ENCODE data around the gene MMEL1.

DNA sequence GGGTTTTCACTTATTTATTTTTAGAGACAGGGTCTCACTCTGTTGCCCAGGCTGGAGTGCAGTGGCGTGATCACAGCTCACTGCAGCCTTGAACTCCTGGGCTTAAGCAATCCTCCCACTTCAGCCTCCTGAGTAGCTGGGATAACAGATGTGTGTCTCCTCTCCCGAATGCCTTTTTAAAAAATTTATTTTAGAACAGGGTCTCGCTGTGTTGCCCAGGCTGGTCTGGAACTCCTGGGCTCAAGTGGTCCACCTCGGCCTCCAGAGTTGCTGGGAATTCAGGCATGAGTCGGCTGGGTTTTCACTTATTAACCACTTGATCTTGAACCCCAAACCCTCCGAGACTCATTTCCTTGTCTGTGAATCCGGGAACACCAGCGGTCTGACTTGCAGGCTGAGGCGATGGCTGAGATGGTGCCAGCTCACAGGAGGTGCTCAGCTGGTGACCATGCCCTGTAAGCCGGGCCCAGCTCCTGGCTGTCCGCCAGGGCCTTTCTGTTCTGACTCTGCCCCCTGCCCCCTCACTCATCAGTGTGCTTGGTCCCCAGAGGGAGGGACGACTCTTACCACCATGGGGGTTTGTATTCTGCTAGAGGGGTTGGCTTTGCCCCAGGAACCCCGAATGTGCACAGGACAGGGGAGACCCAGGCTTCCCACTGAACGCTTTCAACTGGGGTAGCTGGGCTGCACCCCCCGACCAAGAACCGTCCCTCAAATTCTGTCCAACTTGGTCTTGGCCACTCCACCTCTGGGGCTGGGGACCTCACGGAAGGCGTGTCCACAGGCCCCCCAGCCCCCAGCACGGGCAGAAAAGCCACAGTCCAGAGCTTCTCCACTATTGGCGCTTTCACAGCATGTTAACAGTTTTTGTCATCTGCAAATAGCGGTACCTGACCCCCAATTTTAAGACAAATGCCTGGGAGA, 22.5 kb downstream of the MMEL1 start:
- TF ChIP-seq CTCF (conservative IDR thresholded peaks at IDR 0.05; ENCODE audit: low read depth in 2 of 2) = no peak
- TF ChIP-seq EZH2phosphoT487 (IDR thresholded peaks at IDR 0.05; ENCODE audit: unreplicated experiment) = no peak
- TF ChIP-seq POLR2AphosphoS5 (IDR thresholded peaks at IDR 0.05; ENCODE audit: low read depth) = no peak
- no peak for TF ChIP-seq ZNF114 (CRISPR knock-in tag; IDR thresholded peaks at IDR 0.05)
- no peak for TF ChIP-seq JUNB (IDR thresholded peaks at IDR 0.05; ENCODE audit: unreplicated experiment)

Data from GM23338 (cell line).